ENCODE results near the gene STK25.
A peak's percentile ranks its signal among the peaks of the same experiment; 100 is the strongest.

Gene STK25

GRCh38 chr2:241443486-241444223 lies 64.7 kb downstream of the STK25 start:
- TF ChIP-seq MAX (IDR thresholded peaks at IDR 0.05; ENCODE audit: low read depth, low read length) (peak; percentile 97), CTCF (IDR thresholded peaks at IDR 0.05; ENCODE audit: low read depth, low read length) (no peak), MYC (IDR thresholded peaks at IDR 0.05; ENCODE audit: low read depth, low read length) (peak; percentile 78), POLR2A (IDR thresholded peaks at IDR 0.05; ENCODE audit: extremely low read depth, insufficient read length) (no peak)
- peak; percentile 93 for DNase-seq (ENCODE audit: low read depth)
- H3K4me3 ChIP-seq (ENCODE audit: low read depth, low read length), result no peak overlapping the region

Measured in NB4 (cell line).